HG02678 (cell line): ENCODE results near the gene NPIPB12.
"Not testable (repeated sequence)": the region's sequence is repeated elsewhere in the genome, so short reads cannot be mapped to it uniquely, and the experiment has no call there.

Experiments used
- ATAC-seq: cut with Tn5 transposase; IDR thresholded peaks from one replicate; pipeline ENCODE4 v1.9.1; 2021; ENCODE audit warnings: mild to moderate bottlenecking, moderate library complexity; ENCODE audit not compliant: unreplicated experiment

Gene NPIPB12

GRCh38 chr16:29506308-29506707 is at the start of gene NPIPB12:
Gene NPIPB12, minus strand, starts transcription at chr16:29506408.
- ATAC-seq = not testable (repeated sequence)

- not testable (repeated sequence) for ATAC-seq
These were observed 15.3 kb upstream of the NPIPB12 start for GRCh38 chr16:29521520-29521919.

- ATAC-seq = not testable (repeated sequence)
These were observed 23.9 kb downstream of the NPIPB12 start for GRCh38 chr16:29482276-29482675.

GRCh38 chr16:29472065-29472464 is 34.1 kb downstream of the NPIPB12 start:
- ATAC-seq = not testable (repeated sequence)

GRCh38 chr16:29469660-29470059 is 36.5 kb downstream of the NPIPB12 start:
- not testable (repeated sequence) for ATAC-seq

GRCh38 chr16:29467654-29468366 is 38.4 kb downstream of the NPIPB12 start:
- not testable (repeated sequence) for ATAC-seq

DNA sequence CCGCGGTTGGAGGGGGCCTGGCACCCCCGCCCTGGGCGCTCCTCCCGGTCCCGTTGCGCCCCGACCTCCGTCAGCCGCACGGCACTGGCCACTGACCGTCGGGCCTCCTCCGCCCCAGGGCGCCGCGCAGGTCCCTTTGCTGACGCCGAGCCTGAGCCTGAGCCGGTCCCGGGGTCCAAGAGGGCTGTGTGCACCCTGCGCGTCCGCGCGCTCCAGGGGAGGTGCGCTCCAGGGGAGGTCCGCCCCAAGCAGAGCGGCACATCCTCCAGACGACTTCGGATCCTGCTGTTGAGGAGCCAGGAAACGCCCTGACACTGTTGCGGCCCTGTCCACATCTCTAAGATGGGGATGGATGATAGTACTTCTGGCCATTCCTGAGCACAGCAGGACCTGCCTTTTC is 39.3 kb downstream of the NPIPB12 start:
- ATAC-seq = not testable (repeated sequence)

GRCh38 chr16:29465985-29466824 is 40.0 kb downstream of the NPIPB12 start:
- ATAC-seq = not testable (repeated sequence)

DNA sequence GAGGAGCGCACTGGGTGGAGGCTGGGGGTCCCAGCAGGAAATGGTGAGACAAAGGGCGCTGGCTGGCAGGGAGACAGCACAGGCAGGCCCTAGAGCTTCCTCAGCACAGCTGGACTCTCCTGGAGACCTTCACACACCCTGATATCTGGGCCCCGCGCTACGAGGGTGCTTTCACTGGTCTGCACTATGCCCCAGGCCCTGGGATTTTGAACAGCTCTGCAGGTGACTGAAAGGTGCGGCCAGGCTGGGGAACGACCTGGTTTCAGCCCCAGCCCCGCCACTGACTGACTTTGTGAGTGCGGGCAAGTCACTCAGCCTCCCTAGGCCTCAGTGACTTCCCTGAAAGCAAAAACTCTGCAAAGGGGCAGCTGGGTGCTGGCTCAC is 45.6 kb downstream of the NPIPB12 start:
- not testable (repeated sequence) for ATAC-seq

DNA sequence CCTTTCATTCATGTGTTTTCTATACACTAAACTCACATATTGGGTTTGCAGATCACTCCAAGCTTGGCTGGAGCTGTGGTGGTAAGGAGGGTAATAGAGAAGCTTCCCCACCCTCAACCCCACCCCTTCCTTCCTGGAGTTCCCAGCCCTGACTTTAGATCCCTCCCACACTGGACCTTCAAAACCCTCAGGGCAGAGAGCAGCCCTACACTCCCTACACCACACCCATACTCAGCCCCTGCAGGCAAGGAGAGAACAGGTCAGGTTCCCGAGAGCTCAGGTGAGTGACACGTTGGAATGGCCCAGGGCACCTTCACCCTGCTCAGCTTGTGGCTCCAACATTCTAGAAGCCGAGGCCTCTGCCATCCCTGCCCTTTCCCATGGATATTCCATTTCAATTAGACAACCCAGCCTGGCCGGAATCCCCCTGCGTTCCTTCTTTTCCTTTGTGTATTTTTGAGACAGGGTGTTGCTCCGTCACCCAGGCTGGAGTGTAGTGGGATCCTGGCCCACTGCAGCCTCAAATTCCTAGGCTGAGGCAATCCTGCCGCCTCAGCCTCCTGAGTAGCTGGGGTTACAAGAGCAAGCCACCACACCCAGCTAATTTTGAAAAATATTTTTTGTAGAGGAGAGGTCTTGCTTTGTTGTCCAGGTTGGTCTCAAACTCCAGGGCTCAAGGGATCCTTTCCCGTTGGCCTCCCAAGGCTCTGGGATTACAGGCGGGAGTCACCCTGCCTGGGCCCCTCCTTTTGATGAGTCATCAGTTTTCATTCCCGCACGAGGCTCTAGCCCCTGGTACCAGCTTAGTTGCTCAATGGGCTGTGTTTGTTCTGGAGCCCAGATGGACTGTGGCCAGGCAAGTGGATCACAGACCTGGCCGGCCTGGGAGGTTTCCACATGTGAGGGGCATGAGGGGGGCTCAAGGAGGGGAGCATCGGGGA is 46.2 kb downstream of the NPIPB12 start, which contains the start of gene SULT1A4:
SULT1A4 (plus strand) TSS at position 208 of the 941 bp plus-strand sequence. CDS start 1,473 bp downstream, outside the sequence.
- not testable (repeated sequence) for ATAC-seq

GRCh38 chr16:29457660-29458059 is 48.5 kb downstream of the NPIPB12 start:
- ATAC-seq = not testable (repeated sequence)

GRCh38 chr16:29454828-29455227 is 51.4 kb downstream of the NPIPB12 start:
- ATAC-seq = peak; percentile 65

GRCh38 chr16:29454269-29454668 is 51.9 kb downstream of the NPIPB12 start, which contains the start of the genes BOLA2 and SLX1B:
Gene BOLA2, minus strand, starts transcription at chr16:29454351. Its CDS starts 98 bp downstream, at chr16:29454253.
Gene SLX1B, plus strand, starts transcription at chr16:29454533.
- ATAC-seq = peak; percentile 86

- not testable (repeated sequence) for ATAC-seq
These were observed 52.5 kb downstream of the NPIPB12 start for GRCh38 chr16:29453754-29454153.
